ENCODE measurements around the gene NPAS3.

NPAS3 gene

DNA sequence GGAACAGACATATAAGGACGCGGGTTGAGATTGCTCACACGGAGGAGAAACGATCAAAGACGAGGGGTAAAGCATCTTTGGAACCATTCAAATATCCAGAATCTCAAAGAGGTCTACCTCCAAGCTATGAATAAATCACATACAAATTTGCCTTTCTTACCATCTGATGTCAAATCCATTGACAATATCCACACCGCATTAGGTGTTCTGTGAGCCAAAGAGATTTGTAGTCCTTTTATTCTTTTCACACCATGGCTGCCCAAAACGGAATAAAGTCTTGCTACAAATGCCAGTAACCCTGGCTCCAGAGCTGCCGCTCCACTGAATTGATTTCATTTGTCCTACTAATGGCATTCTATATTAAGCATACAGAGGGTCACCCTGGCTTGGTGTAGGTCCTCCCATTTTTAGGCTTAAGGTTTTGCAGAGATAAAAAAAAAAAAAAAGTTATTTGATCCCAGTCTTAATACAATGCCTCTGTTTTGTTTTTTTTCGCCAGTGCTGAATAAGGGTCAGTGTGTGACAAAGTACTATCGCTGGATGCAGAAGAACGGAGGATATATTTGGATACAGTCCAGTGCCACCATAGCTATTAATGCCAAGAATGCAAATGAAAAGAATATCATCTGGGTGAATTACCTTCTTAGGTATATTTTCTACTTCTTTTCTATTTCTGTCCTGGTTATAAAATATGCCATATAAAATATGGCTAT is 854.9 kb downstream of the NPAS3 start:
- TF ChIP-seq, protein P1, sequence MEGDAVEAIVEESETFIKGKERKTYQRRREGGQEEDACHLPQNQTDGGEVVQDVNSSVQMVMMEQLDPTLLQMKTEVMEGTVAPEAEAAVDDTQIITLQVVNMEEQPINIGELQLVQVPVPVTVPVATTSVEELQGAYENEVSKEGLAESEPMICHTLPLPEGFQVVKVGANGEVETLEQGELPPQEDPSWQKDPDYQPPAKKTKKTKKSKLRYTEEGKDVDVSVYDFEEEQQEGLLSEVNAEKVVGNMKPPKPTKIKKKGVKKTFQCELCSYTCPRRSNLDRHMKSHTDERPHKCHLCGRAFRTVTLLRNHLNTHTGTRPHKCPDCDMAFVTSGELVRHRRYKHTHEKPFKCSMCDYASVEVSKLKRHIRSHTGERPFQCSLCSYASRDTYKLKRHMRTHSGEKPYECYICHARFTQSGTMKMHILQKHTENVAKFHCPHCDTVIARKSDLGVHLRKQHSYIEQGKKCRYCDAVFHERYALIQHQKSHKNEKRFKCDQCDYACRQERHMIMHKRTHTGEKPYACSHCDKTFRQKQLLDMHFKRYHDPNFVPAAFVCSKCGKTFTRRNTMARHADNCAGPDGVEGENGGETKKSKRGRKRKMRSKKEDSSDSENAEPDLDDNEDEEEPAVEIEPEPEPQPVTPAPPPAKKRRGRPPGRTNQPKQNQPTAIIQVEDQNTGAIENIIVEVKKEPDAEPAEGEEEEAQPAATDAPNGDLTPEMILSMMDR (IDR thresholded peaks at IDR 0.05; ENCODE audit: low read depth, low read length, missing control alignments): no peak
- no peak overlapping the region for H3K27ac ChIP-seq
- in situ Hi-C loops (cut with HindIII; ENCODE audit: low pct_ligation_motif_present, low sequenced_read_pairs): loop anchor here (25.0 kb wide), 1 partner anchor 1206 kb away; no protein-coding TSS in a partner anchor
- H3K36me3 ChIP-seq (replicated peaks): no peaks in the 10 kb centered on the region
- H3K27me3 ChIP-seq (replicated peaks): no peaks in the 10 kb centered on the region
- DNase-seq: no peak
- H3K4me3 ChIP-seq (ENCODE audit: low read depth, low read length): no peak overlapping the region

DNA sequence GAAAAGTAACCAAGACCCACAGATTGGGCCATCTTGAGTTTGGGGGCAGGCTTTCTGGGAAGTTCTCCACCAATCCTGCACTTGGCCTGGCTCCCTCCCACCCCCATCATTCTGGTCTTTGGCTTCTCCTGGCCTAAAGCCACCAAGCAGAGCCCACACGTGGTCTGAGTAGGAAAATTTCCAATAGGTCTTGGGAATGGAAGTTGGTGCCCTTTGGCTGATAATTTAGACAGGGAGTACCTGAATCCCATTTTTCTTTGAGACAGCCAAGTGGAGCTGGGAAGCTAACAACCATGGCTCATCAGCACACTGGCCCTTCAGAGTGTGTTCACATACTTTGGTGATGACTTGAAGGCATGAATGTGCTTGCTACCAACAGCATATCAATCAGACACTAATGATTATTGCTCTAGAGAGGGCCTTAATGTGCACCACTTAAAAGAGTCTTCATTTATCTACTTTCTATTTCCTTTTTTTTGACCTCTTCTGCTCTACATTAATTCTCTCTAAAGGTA is 856.2 kb downstream of the NPAS3 start:
- Histone ChIP-seq H3K27me3 (replicated peaks) (peaks cover 3% of the 10 kb centered on the region), H3K36me3 (replicated peaks) (no peaks in the 10 kb centered on the region), H3K27ac (no peak overlapping the region), H3K4me3 (ENCODE audit: low read depth, low read length) (no peak overlapping the region)
- in situ Hi-C loops (cut with HindIII; ENCODE audit: low pct_ligation_motif_present, low sequenced_read_pairs): loop anchor here (25.0 kb wide), 1 partner anchor 1208 kb away; no protein-coding TSS in a partner anchor
- TF ChIP-seq, protein P1 (IDR thresholded peaks at IDR 0.05; ENCODE audit: low read depth, low read length, missing control alignments): no peak
- DNase-seq: no peak

DNA sequence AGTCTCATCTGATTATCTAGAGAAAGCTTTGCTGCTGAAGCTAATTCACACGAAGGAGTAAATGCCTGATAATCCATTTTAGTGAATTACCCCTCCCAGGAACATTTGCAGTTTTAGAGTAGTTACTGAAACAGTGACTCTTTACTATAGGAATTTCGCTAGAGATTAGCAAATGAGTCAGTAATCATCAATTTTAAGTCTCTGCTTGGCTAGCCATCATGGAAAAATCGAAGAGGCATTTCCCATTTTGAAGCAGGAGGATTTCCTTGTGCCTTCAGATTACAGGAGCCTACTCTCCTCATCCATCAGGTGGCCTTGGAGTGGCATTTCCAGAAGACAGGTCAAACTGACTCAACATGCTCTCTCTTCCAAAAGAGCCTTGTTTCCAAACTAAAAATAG is 857.7 kb downstream of the NPAS3 start:
- in situ Hi-C loops (cut with HindIII; ENCODE audit: low pct_ligation_motif_present, low sequenced_read_pairs): loop anchor here (25.0 kb wide), 1 partner anchor 1209 kb away; no protein-coding TSS in a partner anchor
- Histone ChIP-seq H3K36me3 (replicated peaks) (no peaks in the 10 kb centered on the region), H3K4me3 (ENCODE audit: low read depth, low read length) (no peak overlapping the region), H3K27me3 (replicated peaks) (peaks cover 9% of the 10 kb centered on the region), H3K27ac (no peak overlapping the region)
- DNase-seq: no peak
- TF ChIP-seq, protein P1 (IDR thresholded peaks at IDR 0.05; ENCODE audit: low read depth, low read length, missing control alignments): no peak

DNA sequence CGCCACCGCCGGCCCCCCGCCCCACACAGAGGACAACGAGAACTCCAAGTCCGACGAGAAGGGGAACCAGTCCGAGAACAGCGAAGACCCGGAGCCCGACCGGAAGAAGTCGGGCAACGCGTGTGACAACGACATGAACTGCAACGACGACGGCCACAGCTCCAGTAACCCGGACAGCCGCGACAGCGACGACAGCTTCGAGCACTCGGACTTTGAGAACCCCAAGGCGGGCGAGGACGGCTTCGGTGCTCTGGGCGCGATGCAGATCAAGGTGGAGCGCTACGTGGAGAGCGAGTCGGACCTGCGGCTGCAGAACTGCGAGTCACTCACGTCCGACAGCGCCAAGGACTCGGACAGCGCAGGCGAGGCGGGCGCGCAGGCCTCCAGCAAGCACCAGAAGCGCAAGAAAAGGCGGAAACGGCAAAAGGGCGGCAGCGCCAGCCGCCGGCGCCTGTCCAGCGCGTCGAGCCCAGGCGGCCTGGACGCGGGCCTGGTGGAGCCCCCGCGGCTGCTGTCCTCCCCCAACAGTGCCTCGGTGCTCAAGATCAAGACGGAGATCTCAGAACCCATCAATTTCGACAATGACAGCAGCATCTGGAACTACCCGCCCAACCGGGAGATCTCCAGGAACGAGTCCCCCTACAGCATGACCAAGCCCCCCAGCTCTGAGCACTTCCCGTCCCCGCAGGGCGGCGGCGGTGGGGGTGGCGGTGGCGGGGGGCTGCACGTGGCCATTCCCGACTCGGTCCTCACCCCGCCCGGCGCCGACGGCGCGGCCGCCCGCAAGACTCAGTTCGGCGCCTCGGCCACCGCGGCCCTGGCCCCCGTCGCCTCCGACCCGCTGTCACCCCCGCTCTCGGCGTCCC is 861.3 kb downstream of the NPAS3 start:
- TF ChIP-seq, protein P1 (IDR thresholded peaks at IDR 0.05; ENCODE audit: low read depth, low read length, missing control alignments): no peak
- no peak overlapping the region for H3K4me3 ChIP-seq (ENCODE audit: low read depth, low read length)
- H3K36me3 ChIP-seq (replicated peaks): no peaks in the 10 kb centered on the region
- in situ Hi-C loops (cut with HindIII; ENCODE audit: low pct_ligation_motif_present, low sequenced_read_pairs): loop anchor here (25.0 kb wide), 1 partner anchor 1213 kb away; no protein-coding TSS in a partner anchor
- H3K27ac ChIP-seq: no peak overlapping the region
- DNase-seq: no peak
- H3K27me3 ChIP-seq (replicated peaks): peaks cover 9% of the 10 kb centered on the region

DNA sequence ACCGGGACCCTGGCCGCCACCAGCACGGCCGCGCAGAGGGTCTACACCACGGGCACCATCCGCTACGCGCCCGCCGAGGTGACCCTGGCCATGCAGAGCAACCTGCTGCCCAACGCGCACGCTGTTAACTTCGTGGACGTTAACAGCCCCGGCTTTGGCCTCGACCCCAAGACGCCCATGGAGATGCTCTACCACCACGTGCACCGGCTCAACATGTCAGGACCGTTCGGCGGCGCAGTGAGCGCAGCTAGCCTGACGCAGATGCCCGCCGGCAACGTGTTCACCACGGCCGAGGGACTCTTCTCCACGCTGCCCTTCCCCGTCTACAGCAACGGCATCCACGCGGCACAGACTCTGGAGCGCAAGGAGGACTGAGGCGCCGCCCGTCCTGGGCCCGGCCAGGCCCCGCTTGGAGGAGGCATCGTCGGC is 862.1 kb downstream of the NPAS3 start:
- no peaks in the 10 kb centered on the region for H3K36me3 ChIP-seq (replicated peaks)
- peaks cover 9% of the 10 kb centered on the region for H3K27me3 ChIP-seq (replicated peaks)
- TF ChIP-seq, protein P1 (IDR thresholded peaks at IDR 0.05; ENCODE audit: low read depth, low read length, missing control alignments): no peak
- DNase-seq: no peak
- no peak overlapping the region for H3K27ac ChIP-seq
- no peak overlapping the region for H3K4me3 ChIP-seq (ENCODE audit: low read depth, low read length)
- in situ Hi-C loops (cut with HindIII; ENCODE audit: low pct_ligation_motif_present, low sequenced_read_pairs): no loop called here
